ENCODE measurements around the gene ARSB.

The ARSB gene

DNA sequence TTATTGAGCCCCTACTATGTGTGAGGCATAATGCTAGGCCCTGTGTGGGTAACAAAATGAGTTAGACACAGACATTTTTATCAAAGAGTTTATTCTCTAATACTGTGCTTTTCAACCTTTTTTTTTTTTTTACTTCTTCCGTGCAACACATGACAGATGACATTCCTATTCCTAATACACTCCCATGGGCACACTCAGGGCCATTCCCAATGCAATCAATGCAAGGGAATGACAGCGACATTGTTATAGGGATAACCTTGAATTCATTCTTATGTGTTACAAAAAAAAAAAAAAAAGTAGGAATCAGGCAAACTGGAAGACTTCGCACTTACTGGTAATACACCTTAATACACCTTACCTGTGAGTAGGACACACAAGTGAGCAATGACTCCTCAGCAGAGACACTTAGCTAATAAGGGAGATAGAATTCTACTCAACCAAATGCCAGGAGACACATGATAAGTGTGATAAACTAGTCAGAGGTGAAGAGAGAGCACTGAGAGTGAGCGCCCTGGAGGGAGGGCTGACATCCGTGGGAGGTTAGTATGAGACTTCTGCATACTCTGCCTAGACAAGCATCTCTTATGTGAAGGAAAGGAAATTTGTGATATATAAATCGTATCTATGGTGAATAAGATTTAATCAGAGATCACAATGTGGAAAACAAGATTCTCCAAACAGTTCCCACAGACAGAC lies 21.0 kb upstream of the ARSB start:
- no peak for DNase-seq (ENCODE audit: extremely low spot score)
- TF ChIP-seq TARDBP (IDR thresholded peaks at IDR 0.05) (no peak), LEF1 (IDR thresholded peaks at IDR 0.05; ENCODE audit: borderline replicate concordance) (no peak), FOXA1 (IDR thresholded peaks at IDR 0.05) (no peak), L3MBTL2 (conservative IDR thresholded peaks at IDR 0.05) (no peak), NFRKB (IDR thresholded peaks at IDR 0.05) (no peak), SP1 (IDR thresholded peaks at IDR 0.05) (no peak), HDGF (IDR thresholded peaks at IDR 0.05; ENCODE audit: borderline replicate concordance) (no peak), ELF4 (IDR thresholded peaks at IDR 0.05) (no peak), FOXM1 (IDR thresholded peaks at IDR 0.05; ENCODE audit: borderline replicate concordance) (no peak), ARNT (IDR thresholded peaks at IDR 0.05) (no peak), SUZ12 (IDR thresholded peaks at IDR 0.05) (no peak), FOXK2 (IDR thresholded peaks at IDR 0.05) (no peak), BHLHE40 (IDR thresholded peaks at IDR 0.05; ENCODE audit: borderline replicate concordance) (no peak), ZNF384 (IDR thresholded peaks at IDR 0.05) (no peak), CTBP1 (IDR thresholded peaks at IDR 0.05; ENCODE audit: borderline replicate concordance) (no peak)
- TF ChIP-seq, protein P1, sequence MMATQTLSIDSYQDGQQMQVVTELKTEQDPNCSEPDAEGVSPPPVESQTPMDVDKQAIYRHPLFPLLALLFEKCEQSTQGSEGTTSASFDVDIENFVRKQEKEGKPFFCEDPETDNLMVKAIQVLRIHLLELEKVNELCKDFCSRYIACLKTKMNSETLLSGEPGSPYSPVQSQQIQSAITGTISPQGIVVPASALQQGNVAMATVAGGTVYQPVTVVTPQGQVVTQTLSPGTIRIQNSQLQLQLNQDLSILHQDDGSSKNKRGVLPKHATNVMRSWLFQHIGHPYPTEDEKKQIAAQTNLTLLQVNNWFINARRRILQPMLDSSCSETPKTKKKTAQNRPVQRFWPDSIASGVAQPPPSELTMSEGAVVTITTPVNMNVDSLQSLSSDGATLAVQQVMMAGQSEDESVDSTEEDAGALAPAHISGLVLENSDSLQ (IDR thresholded peaks at IDR 0.05), result no peak
- POLR2A ChIA-PET, result no interaction called here
- CTCF ChIA-PET, result interaction anchor here (0.6 to 0.7 kb wide), 2 partner anchors 127 to 271 kb away, joined by 4 to 7 read pairs; no protein-coding TSS in a partner anchor

DNA sequence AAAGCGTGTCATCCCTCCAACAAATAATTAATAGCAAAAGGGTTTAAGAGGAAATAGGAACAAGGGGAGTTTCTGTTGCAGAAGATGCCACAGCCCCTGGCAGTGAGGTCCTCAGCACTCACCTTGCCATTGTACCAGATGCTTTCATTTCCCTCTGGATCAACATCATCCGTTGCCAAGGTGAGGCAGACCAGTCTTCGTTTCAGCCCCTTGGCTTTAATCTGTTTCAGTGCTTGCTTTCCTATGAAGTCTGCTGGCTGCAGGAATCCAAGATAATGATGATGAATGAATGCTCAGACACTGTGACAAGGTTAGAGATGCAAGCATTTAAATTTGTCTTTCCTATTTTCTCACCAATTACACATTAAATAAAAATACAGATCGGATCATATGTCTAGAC lies 20.0 kb upstream of the ARSB start:
- no peak for DNase-seq (ENCODE audit: extremely low spot score)
- TF ChIP-seq CTBP1 (IDR thresholded peaks at IDR 0.05; ENCODE audit: borderline replicate concordance), result no peak
- no peak for TF ChIP-seq LEF1 (IDR thresholded peaks at IDR 0.05; ENCODE audit: borderline replicate concordance)
- no peak for TF ChIP-seq NFRKB (IDR thresholded peaks at IDR 0.05)
- TF ChIP-seq ARNT (IDR thresholded peaks at IDR 0.05), result no peak
- TF ChIP-seq FOXK2 (IDR thresholded peaks at IDR 0.05), result no peak
- no peak for TF ChIP-seq FOXM1 (IDR thresholded peaks at IDR 0.05; ENCODE audit: borderline replicate concordance)
- no peak for TF ChIP-seq SP1 (IDR thresholded peaks at IDR 0.05)
- no peak for TF ChIP-seq ZNF384 (IDR thresholded peaks at IDR 0.05)
- no peak for TF ChIP-seq SUZ12 (IDR thresholded peaks at IDR 0.05)
- CTCF ChIA-PET, result no interaction called here
- POLR2A ChIA-PET, result no interaction called here

DNA sequence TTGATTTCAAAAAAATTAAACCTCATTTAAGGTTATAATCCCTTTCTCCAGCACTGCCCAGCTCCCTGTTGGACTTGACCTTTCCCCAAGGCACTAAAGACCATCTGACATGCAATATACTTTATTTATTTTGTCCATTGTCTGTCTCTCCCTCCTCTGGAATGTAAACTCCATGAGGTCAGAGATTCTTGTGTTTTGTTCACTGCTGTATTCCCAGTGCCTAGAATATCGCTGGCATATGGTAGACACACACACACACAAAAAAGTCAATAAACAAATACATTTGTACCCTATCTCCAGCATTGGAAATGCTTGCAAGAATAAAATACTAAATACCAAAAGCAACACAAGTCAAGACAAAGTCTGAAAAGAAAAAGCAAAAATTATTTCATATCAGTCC lies 17.3 kb upstream of the ARSB start:
- TF ChIP-seq HDGF (IDR thresholded peaks at IDR 0.05; ENCODE audit: borderline replicate concordance) (no peak), FOXM1 (IDR thresholded peaks at IDR 0.05; ENCODE audit: borderline replicate concordance) (no peak), NFRKB (IDR thresholded peaks at IDR 0.05) (no peak), FOXA1 (IDR thresholded peaks at IDR 0.05) (no peak), FOXK2 (IDR thresholded peaks at IDR 0.05) (no peak), TARDBP (IDR thresholded peaks at IDR 0.05) (no peak), SP1 (IDR thresholded peaks at IDR 0.05) (no peak), ELF4 (IDR thresholded peaks at IDR 0.05) (no peak), BHLHE40 (IDR thresholded peaks at IDR 0.05; ENCODE audit: borderline replicate concordance) (no peak), SUZ12 (IDR thresholded peaks at IDR 0.05) (no peak), ARNT (IDR thresholded peaks at IDR 0.05) (no peak), ZNF384 (IDR thresholded peaks at IDR 0.05) (no peak)
- TF ChIP-seq, protein P1 (IDR thresholded peaks at IDR 0.05), result no peak
- ChIA-PET CTCF (no interaction called here), POLR2A (no interaction called here)
- DNase-seq (ENCODE audit: extremely low spot score), result no peak

DNA sequence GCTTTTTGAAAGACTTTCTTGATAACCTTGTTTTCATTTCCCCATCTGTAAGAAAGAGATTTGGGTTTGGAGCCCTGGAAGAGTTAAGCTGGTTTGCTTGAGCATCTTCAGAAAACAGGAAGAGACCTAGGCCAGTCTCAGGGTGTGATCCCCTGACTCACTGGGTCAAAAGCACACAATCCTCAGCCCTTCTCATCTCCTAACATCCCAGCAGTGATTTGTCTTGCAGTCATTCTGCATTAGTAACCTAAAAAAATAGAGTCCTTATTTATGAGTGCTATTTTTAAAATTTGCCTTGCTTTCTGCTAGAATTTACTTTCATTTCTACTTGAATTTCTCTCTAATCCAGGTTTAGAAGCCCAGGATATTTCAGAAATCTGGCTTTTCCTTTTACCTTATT lies 16.4 kb upstream of the ARSB start:
- ChIA-PET CTCF (interaction anchor here (0.7 kb wide), 1 partner anchor 131 kb away, joined by 3 read pairs; no protein-coding TSS in a partner anchor), POLR2A (interaction anchor here (1.3 kb wide), 1 partner anchor 16 kb away, joined by 5 read pairs; the partner anchor contains the start of gene ARSB)
- no peak for DNase-seq (ENCODE audit: extremely low spot score)
- TF ChIP-seq HDGF (IDR thresholded peaks at IDR 0.05; ENCODE audit: borderline replicate concordance) (no peak), FOXK2 (IDR thresholded peaks at IDR 0.05) (no peak), FOXA1 (IDR thresholded peaks at IDR 0.05) (no peak), ARNT (IDR thresholded peaks at IDR 0.05) (no peak), ELF4 (IDR thresholded peaks at IDR 0.05) (no peak), NFRKB (IDR thresholded peaks at IDR 0.05) (no peak), LEF1 (IDR thresholded peaks at IDR 0.05; ENCODE audit: borderline replicate concordance) (no peak), TARDBP (IDR thresholded peaks at IDR 0.05) (no peak), ZNF384 (IDR thresholded peaks at IDR 0.05) (no peak), FOXM1 (IDR thresholded peaks at IDR 0.05; ENCODE audit: borderline replicate concordance) (no peak), SP1 (IDR thresholded peaks at IDR 0.05) (no peak)

DNA sequence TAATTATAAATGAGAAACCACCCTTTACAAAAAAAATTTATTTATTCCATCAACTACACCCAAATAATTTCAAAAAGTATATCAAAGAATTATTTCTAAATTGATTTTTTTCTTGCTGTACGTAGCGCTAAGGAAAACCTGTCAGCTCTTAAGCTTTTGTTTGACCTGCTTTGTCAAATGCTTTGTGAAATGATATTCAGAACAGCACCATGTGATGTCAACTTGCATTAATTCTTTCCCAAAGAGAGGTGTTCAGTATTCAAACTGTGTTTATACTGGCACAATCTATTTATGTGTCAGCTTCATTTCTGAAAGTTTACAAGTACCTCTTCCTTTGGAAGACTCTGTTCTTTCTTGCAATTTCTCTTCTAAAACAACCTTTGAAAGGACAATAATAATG lies 12.0 kb upstream of the ARSB start:
- CTCF ChIA-PET, result no interaction called here

DNA sequence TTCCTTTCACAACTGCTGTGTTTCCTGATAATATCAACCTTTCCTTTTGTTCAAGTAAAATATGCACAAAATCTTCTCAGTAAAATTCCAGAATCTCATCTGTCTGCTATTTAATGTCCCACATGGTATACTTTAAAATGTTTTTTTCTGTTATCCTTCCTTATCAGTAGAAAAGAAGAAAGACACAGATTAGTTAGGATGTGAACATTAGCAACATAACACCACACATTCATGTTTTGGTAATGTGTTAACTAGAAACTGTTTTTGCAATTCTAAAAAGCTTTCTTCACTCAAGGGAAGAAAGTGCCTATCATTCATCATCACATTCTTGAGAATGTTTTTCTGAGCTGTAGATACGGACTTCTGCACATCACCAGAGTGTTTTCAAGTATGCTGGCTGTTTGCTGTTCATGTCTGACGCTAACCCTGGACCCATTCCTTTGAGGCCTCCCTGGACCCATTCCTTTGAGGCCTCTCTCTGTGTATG lies 10.5 kb upstream of the ARSB start:
- DNase-seq (ENCODE audit: extremely low spot score), result no peak
- ChIA-PET POLR2A (interaction anchor here (1.5 kb wide), 1 partner anchor 11 kb away, joined by 4 read pairs; the partner anchor contains the start of gene ARSB), CTCF (no interaction called here)
- no peak for TF ChIP-seq L3MBTL2 (conservative IDR thresholded peaks at IDR 0.05)
- TF ChIP-seq, protein P1 (IDR thresholded peaks at IDR 0.05), result no peak
- no peak for TF ChIP-seq BHLHE40 (IDR thresholded peaks at IDR 0.05; ENCODE audit: borderline replicate concordance)
- TF ChIP-seq FOXM1 (IDR thresholded peaks at IDR 0.05; ENCODE audit: borderline replicate concordance), result no peak
- TF ChIP-seq FOXK2 (IDR thresholded peaks at IDR 0.05), result no peak
- no peak for TF ChIP-seq ZNF384 (IDR thresholded peaks at IDR 0.05)
- TF ChIP-seq HDGF (IDR thresholded peaks at IDR 0.05; ENCODE audit: borderline replicate concordance), result no peak
- TF ChIP-seq ARNT (IDR thresholded peaks at IDR 0.05), result no peak
- TF ChIP-seq NFRKB (IDR thresholded peaks at IDR 0.05), result no peak
- no peak for TF ChIP-seq SP1 (IDR thresholded peaks at IDR 0.05)
- TF ChIP-seq CTBP1 (IDR thresholded peaks at IDR 0.05; ENCODE audit: borderline replicate concordance), result no peak
- no peak for TF ChIP-seq LEF1 (IDR thresholded peaks at IDR 0.05; ENCODE audit: borderline replicate concordance)
- no peak for TF ChIP-seq FOXA1 (IDR thresholded peaks at IDR 0.05)
- no peak for TF ChIP-seq SUZ12 (IDR thresholded peaks at IDR 0.05)
- TF ChIP-seq TARDBP (IDR thresholded peaks at IDR 0.05), result no peak
- TF ChIP-seq ELF4 (IDR thresholded peaks at IDR 0.05), result no peak

More for the DNA sequence above, 12.0 kb upstream of the ARSB start:
- DNase-seq (ENCODE audit: extremely low spot score), result no peak
- no peak for TF ChIP-seq FOXM1 (IDR thresholded peaks at IDR 0.05; ENCODE audit: borderline replicate concordance)
- POLR2A ChIA-PET, result no interaction called here
